PC-3 (cell line): ENCODE data around the gene WDR41. TPM values are rescaled to one million over a fixed set of nuclear protein-coding genes. Genes with fewer than 3 reads are reported as not detected.

Experiments
- ATAC-seq: fragments of 200-7000 bp; cut with Tn5 transposase; 2 replicates; pipeline ENCODE4 v1.9.1; 2020; ENCODE audit warnings: mild to moderate bottlenecking, moderate library complexity
- BruUV-seq: library from RNA; stranded (reverse); fragments of 400-500 nt; replicated peaks from 2 replicates; lab custom pipeline; 2021; lab: Mats Ljungman, UMichigan
- CTCF ChIA-PET: fragments of 300-600 bp; sonication (Branson Sonifier 250); formaldehyde crosslinking; loops from one replicate; lab custom pipeline; 2022; ENCODE audit warnings: antibody characterized with exemption; lab: Charles Lee
- POLR2A ChIA-PET: fragments of 300-600 bp; sonication (Branson Sonifier 250); formaldehyde crosslinking; loops from one replicate; lab custom pipeline; 2022; ENCODE audit warnings: antibody characterized with exemption; ENCODE audit not compliant: unreplicated experiment; lab: Charles Lee
- DNase-seq: peaks from one replicate; pipeline ENCODE4 v3.0.0-alpha.2; 2015
- H2AFZ ChIP-seq: fragments of 300-600 bp; sonication (generic); 2 replicates; pipeline ENCODE4 v1.6.0; 2016; ENCODE audit warnings: antibody characterized with exemption, low read length
- H3F3A ChIP-seq: fragments of 300-600 bp; sonication (generic); one replicate; pipeline ENCODE4 v1.6.0; 2017; ENCODE audit warnings: antibody characterized with exemption, low read length, control low read depth, mild to moderate bottlenecking; ENCODE audit not compliant: unreplicated experiment
- H3K27ac ChIP-seq: fragments of 300-600 bp; sonication (generic); 2 replicates; pipeline ENCODE4 v1.5.1; 2016; ENCODE audit warnings: mild to moderate bottlenecking, low read length
- H3K27me3 ChIP-seq: fragments of 300-600 bp; sonication (generic); 2 replicates; pipeline ENCODE4 v1.6.1; 2016; ENCODE audit warnings: low read length, mixed read lengths
- H3K36me3 ChIP-seq: fragments of 300-600 bp; sonication (generic); 2 replicates; pipeline ENCODE4 v1.6.1; 2016; ENCODE audit warnings: low read depth, mixed run types, low read length, mixed read lengths
- H3K4me1 ChIP-seq: fragments of 300-600 bp; sonication (generic); 2 replicates; pipeline ENCODE4 v1.5.1; 2016; ENCODE audit warnings: low read length; ENCODE audit not compliant: insufficient read depth
- H3K4me2 ChIP-seq: fragments of 300-600 bp; sonication (generic); 2 replicates; pipeline ENCODE4 v1.6.0; 2016; ENCODE audit warnings: low read length
- H3K4me3 ChIP-seq: fragments of 300-600 bp; sonication (generic); 2 replicates; pipeline ENCODE4 v1.5.1; 2016; ENCODE audit warnings: mild to moderate bottlenecking, low read length, mixed read lengths
- H3K79me2 ChIP-seq: fragments of 300-600 bp; sonication (generic); 2 replicates; pipeline ENCODE4 v1.6.1; 2017; ENCODE audit warnings: low read length, mixed read lengths
- H3K9ac ChIP-seq: fragments of 300-600 bp; sonication (generic); 2 replicates; pipeline ENCODE4 v1.6.0; 2016; ENCODE audit warnings: mild to moderate bottlenecking, low read length
- H3K9me2 ChIP-seq: fragments of 300-600 bp; sonication (generic); replicated peaks from 2 replicates; pipeline ENCODE4 v1.6.1; 2016; ENCODE audit warnings: mixed run types, low read length, mixed read lengths
- H3K9me3 ChIP-seq: fragments of 300-600 bp; sonication (generic); 2 replicates; pipeline ENCODE4 v1.6.1; 2016; ENCODE audit warnings: low read length, mixed read lengths
- H4K20me1 ChIP-seq: fragments of 300-600 bp; sonication (generic); 2 replicates; pipeline ENCODE4 v1.6.1; 2016; ENCODE audit warnings: low read length, mixed read lengths
- EZH2 ChIP-seq: fragments of 300-600 bp; sonication (generic); IDR thresholded peaks from one replicate; pipeline ENCODE4 v1.6.1; 2017; ENCODE audit warnings: antibody characterized with exemption, mild to moderate bottlenecking, low read length; ENCODE audit not compliant: unreplicated experiment
- EZH2phosphoT487 ChIP-seq: fragments of 300-600 bp; sonication (generic); IDR thresholded peaks from 2 replicates; pipeline ENCODE4 v1.6.1; 2018; ENCODE audit warnings: mild to moderate bottlenecking, antibody characterized with exemption, low read length, borderline replicate concordance
- intact Hi-C: fragments of 100-400 bp; cut with micrococcal nuclease; formaldehyde crosslinking; loops from 2 replicates; pipeline ENCODE4 v1.9.0; 2023
- total RNA-seq: library from RNA; depleted of rRNA; stranded (reverse); fragments of >200 nt; gene quantifications from 2 replicates; pipeline ENCODE4 v1.2.3, GENCODE V29; 2014
- TF ChIP-seq, protein P1 (sequence below): fragments of 300-600 bp; sonication (generic); conservative IDR thresholded peaks from 2 replicates; pipeline ENCODE4 v1.5.1; 2017; ENCODE audit warnings: antibody characterized with exemption, low read depth, mild to moderate bottlenecking, low read length

WDR41 gene
- total RNA-seq, 1 experiment from 2014 or later, result 19.5 TPM

DNA sequence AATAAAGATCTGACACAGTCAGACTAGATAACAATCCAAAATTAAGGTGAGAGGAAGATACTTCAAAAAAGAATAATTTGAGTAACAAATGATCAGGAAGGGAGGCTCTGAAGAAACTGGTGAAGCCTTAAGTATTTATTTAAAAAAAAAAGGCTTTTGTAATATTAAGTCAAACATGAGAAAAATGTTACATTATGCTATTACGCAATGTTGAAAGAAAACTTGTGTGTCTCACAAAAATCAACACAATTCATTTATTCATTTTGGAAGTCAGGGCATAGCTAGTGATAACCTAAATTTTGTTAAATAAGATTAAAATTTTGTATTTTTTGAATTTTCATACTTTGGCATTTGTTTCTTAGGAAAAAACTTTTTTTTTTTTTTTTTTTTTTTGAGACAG is 28.2 kb downstream of the WDR41 start:
- POLR2A ChIA-PET, result no interaction called here
- intact Hi-C loops, result no loop called here
- TF ChIP-seq EZH2phosphoT487, result no peak
- TF ChIP-seq, protein P1, sequence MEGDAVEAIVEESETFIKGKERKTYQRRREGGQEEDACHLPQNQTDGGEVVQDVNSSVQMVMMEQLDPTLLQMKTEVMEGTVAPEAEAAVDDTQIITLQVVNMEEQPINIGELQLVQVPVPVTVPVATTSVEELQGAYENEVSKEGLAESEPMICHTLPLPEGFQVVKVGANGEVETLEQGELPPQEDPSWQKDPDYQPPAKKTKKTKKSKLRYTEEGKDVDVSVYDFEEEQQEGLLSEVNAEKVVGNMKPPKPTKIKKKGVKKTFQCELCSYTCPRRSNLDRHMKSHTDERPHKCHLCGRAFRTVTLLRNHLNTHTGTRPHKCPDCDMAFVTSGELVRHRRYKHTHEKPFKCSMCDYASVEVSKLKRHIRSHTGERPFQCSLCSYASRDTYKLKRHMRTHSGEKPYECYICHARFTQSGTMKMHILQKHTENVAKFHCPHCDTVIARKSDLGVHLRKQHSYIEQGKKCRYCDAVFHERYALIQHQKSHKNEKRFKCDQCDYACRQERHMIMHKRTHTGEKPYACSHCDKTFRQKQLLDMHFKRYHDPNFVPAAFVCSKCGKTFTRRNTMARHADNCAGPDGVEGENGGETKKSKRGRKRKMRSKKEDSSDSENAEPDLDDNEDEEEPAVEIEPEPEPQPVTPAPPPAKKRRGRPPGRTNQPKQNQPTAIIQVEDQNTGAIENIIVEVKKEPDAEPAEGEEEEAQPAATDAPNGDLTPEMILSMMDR, result no peak
- TF ChIP-seq EZH2, result no peak

DNA sequence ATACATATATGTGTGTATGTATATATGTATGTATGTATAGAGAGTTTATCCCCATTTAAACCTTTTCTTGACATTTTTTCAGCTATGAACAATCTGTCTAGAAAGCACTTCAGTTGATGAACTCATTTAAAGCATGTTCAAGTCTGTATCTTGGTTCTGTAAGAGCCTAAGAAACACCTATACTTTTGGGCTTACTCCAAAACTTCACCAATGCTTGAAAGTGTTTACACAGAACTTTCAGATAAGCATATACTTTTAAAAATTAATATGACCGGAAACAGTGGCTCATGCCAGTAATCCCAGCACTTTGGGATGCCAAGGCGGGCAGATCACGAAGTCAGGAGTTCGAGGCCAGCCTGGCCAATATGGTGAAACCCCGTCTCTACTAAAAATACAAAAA is 30.8 kb downstream of the WDR41 start:
- no peak overlapping the region for H3K9ac ChIP-seq
- ChIA-PET POLR2A (no interaction called here), CTCF (no interaction called here)
- no peak overlapping the region for H3K4me2 ChIP-seq
- H3K4me3 ChIP-seq, result no peak overlapping the region
- BruUV-seq, result no TSS peak
- DNase-seq (no peak), ATAC-seq (no peak)
- H3K9me2 ChIP-seq, result no peaks in the 10 kb centered on the region
- no peaks in the 10 kb centered on the region for H3F3A ChIP-seq
- H4K20me1 ChIP-seq, result no peaks in the 10 kb centered on the region
- no peak overlapping the region for H3K27ac ChIP-seq
- no peaks in the 10 kb centered on the region for H3K9me3 ChIP-seq
- intact Hi-C loops, result no loop called here
- H3K36me3 ChIP-seq, result no peaks in the 10 kb centered on the region
- H3K79me2 ChIP-seq, result no peaks in the 10 kb centered on the region
- TF ChIP-seq EZH2, result no peak
- TF ChIP-seq, protein P1, result no peak
- TF ChIP-seq EZH2phosphoT487, result no peak
- H3K4me1 ChIP-seq, result no peaks in the 10 kb centered on the region
- no peaks in the 10 kb centered on the region for H3K27me3 ChIP-seq
- no peak overlapping the region for H2AFZ ChIP-seq

More for the DNA sequence above, 28.2 kb downstream of the WDR41 start:
- Histone ChIP-seq H3K9me3 (no peaks in the 10 kb centered on the region), H3K9me2 (no peaks in the 10 kb centered on the region), H3F3A (no peaks in the 10 kb centered on the region), H3K36me3 (no peaks in the 10 kb centered on the region), H3K27ac (no peak overlapping the region), H3K79me2 (no peaks in the 10 kb centered on the region), H3K9ac (no peak overlapping the region), H3K4me2 (no peak overlapping the region), H3K4me1 (no peaks in the 10 kb centered on the region), H3K4me3 (no peak overlapping the region), H4K20me1 (no peaks in the 10 kb centered on the region), H2AFZ (no peak overlapping the region), H3K27me3 (no peaks in the 10 kb centered on the region)
- no TSS peak for BruUV-seq
- DNase-seq (no peak), ATAC-seq (no peak)
- CTCF ChIA-PET, result no interaction called here

DNA sequence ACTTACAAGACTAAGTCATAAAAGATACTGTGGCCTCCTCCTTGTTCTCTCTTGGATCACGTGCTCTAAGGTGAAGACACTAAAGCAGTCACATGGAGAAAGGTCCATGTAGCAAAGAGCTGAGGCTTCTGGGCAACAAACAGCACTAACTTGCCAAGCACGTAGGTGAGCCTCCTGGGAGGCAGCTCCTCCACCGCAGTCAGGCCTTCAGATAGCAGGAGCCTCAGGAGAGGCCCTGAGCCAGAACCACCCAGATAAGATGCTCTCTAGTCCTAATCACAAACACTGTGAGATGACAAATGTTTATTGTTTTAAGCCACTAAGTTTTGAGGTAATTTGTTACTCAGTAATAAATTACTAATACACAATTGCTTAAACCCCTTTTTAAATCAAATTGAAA is 38.0 kb downstream of the WDR41 start:
- H2AFZ ChIP-seq, result no peak overlapping the region
- no peaks in the 10 kb centered on the region for H4K20me1 ChIP-seq
- TF ChIP-seq EZH2 (no peak), EZH2phosphoT487 (no peak)
- TF ChIP-seq, protein P1, result no peak
- ATAC-seq (no peak), DNase-seq (no peak)
- POLR2A ChIA-PET, result no interaction called here
- H3K9me2 ChIP-seq, result no peaks in the 10 kb centered on the region
- no peak overlapping the region for H3K4me3 ChIP-seq
- H3F3A ChIP-seq, result no peaks in the 10 kb centered on the region
- intact Hi-C loops, result no loop called here
- H3K4me1 ChIP-seq, result no peaks in the 10 kb centered on the region
- H3K27ac ChIP-seq, result no peak overlapping the region
- no peaks in the 10 kb centered on the region for H3K27me3 ChIP-seq
- H3K36me3 ChIP-seq, result no peaks in the 10 kb centered on the region
- CTCF ChIA-PET, result no interaction called here
- H3K79me2 ChIP-seq, result no peaks in the 10 kb centered on the region
- H3K9me3 ChIP-seq, result no peaks in the 10 kb centered on the region
- no TSS peak for BruUV-seq
- no peak overlapping the region for H3K4me2 ChIP-seq
- H3K9ac ChIP-seq, result no peak overlapping the region
